Measurements from ENCODE around the gene UACA.
"Not testable (repeated sequence)": the region's sequence is repeated elsewhere in the genome, so short reads cannot be mapped to it uniquely, and the experiment has no call there.

The UACA gene

DNA sequence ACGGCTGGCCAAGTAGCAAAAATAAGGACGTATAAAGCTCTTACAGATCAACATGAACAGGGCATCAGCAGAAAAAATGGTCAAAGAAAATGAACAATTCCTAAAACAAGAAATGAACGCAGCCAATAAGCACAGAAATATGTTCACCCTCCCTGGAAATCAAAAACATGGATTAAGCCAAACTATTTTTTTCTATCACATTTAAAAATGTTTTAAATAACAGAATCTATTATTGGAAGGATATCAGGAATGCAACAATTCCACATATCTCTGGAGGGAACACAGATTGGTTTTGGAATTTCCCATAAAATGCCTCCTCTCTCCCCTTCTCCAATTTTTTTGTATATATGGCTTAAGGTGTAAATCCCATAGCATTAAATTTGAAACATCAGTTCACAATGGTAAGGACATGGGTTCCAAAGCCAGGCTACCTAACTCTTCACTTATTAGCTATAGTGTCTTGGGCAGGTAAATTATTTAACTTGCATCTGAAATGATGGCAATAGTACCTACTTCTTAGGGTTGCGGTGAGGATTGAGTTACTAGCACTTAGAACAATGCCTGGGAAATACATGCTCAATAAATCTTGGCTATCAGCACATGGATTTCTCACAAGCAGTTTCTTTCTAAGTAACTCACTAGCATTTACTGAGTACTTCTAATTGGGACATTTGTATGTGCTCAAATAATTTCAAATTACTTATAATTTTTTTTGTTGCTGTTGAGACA, 10.1 kb downstream of the UACA start:
- no peak for DNase-seq

DNA sequence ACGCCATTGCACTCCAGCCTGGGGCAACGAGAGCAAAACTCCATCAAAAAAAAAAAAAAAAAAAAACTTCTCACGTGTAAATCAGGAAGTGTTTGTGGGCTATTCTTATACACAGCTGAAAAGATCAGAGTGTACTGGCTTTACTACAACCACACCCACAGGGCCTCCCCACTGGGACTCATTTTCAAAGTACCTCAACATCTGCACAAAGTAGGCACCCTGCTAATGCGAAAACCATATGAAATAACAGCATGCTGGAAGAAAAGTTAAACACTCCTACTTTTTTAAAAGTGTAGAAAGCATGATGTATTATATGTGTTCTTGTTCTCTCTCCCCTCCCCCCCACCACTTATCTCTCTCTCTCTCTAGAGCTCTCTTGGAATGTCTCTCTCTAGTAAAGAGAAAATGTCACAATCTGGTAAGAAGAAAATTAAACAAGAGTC, 11.1 kb downstream of the UACA start:
- DNase-seq, result no peak

DNA sequence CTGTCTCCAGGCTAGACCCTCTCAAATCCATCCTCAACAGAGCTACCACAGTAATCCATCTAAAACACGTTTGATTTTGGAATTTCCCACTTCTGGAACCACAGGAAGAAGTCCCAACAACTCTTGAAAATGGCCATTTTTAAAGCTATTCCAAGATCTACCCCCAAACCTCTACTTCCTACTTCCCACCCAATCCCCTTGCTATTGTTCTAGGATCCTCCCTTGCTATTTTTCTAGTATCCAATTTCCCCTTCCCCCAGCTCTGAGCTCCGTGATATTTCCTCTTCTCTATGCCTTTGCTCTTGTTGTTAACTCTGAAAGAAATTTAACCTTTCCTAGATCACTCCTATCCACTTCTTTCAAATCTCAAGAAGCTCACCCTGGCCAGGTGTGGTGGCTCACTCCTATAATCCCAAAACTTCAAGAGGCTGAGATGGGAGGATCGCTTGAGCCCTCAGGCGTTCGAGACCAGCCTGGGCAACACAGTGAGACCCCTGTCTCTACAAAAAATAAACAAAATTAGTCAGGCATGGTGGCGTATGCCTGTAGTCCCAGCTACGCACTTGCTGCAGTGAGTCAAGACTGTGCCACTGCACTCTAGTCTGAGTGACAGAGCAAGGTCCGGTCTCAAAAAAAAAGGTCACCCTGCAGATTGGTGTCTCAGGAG, 13.0 kb downstream of the UACA start:
- no peak for DNase-seq

DNA sequence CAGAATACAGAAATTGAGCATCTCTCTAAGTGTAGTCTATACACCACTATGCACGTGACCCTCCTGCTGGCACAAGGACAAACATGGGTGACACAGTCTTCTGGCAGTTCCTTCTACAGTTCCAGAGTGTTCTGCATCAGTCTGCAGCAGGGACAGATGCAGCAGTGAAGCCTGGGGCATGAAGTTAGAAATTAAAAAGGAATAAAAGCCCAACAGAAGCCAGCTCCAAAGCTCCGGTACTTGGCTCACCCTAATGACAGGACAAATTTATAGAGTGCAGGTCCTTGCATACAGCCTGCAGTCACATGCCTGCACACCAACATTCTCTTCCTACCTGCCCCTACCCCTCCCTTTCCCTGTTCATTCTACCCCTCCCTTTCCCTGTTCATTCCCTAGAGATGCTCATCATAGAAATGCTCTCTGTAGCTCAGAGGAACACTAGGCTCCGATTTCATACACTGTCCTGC, 15.0 kb downstream of the UACA start:
- DNase-seq, result no peak

DNA sequence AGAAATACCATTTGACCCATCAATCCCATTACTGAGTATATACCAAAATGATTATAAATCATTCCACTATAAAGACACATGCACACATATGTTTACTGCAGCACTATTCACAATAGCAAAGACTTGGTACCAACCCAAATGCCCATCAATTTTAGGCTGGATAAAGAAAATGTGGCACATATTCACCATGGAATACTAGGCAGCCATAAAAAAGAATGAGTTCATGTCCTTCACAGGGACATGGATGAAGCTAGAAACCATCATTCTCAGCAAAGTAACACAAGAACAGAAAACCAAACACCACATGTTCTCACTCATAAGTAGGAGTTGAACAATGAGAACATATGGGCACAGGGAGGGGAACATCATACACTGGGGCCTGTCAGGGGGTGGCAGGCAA, 16.8 kb downstream of the UACA start:
- DNase-seq, result not testable (repeated sequence)

DNA sequence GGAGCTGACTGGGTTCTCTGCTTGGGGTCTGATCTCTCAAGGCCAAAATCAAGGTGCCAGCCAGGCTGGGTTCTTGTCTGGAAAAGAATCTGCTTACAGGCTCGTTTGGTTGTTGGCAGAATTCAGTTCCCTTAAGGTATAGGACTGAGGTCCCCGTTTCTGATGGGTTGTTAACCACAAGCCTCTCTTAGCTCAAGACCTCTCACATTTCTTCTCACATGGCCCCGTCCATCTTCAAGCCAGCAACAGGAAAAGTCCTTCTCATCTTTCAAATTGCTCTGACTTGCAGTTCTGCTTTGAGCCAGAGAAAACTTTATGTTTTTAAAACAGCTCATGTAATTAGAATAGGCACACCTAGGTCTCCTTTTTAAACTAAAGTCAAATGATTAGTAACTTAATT, 20.4 kb downstream of the UACA start:
- no peak for DNase-seq

DNA sequence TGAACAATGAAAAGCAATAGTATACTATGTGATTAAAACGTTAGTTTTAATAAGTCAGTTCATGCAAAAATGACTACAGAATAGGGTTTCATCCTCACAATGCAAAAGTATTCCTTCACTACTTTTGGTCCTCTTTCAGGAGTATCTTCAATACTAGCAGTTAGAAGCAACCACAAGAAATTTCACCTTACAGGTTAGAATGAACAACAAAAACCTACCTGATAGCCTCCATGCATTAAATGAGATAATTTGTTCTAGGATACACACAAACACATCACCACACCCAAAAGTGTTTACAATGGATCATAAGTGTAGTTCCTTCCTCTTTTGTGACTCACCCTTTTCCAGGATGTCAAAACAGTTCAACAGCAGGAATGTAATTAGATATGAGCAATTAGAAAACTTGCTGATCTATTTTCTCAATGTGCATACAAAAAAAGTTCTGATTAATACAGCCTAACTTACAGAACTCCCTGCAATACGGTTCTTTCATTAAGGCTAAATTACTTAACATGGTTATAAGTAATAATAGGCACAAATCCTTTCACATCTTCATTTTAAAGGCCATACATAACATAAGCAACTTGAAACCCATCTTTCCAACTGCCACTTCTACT, 21.6 kb downstream of the UACA start:
- DNase-seq, result no peak

DNA sequence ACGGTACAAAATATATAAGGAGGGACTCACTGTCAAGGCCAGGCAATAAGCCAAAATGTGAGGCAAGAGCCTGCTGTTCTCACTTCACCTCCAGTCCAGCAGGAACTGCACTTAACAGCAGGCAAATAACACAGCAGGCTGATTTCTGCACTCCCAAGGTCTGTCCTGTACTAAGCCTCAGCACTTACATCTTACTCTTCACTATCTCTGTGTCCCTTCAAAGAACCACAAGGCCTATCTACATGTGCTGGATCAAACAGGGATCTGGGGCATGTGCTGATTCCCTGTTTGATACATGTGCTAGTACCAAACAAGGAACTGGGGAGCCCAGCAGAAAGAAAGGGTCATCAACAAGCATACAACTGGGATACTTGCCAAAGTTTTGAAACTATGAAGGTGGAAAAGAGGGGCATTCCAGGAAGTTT, 22.2 kb downstream of the UACA start:
- no peak for DNase-seq

DNA sequence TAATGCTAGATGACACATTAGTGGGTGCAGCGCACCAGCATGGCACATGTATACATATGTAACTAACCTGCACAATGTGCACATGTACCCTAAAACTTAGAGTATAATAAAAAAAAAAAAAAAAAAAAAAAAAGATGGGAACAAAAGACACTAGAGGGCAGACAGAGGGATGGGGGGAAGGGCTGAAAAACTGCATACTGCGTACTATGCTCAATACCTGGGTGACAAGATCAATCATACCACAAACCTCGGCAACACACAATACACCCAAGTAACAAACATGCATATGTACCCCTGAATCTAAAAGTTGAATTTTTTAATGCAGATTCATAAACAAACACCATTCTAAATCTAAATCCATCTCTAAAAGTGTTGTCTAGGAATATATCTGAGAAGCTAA, 28.3 kb downstream of the UACA start:
- not testable (repeated sequence) for DNase-seq

DNA sequence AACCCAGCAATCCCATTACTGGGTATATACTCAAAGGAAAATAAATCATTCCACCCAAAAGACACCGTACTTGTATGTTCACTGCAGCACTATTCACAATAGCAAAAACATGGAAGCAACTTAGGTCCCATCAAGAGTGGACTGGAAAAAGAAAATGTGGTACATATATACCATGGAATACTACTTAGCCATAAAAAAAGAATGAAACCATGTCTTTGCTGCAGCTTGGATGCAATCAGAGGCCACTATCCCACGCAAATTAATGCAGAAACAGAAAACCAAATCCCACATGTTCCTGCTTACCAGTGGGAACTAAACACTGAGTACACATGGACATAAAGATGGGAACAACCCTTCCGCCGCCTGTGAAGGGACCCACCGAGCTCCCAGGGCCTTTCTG, 34.2 kb downstream of the UACA start:
- DNase-seq, result no peak

DNA sequence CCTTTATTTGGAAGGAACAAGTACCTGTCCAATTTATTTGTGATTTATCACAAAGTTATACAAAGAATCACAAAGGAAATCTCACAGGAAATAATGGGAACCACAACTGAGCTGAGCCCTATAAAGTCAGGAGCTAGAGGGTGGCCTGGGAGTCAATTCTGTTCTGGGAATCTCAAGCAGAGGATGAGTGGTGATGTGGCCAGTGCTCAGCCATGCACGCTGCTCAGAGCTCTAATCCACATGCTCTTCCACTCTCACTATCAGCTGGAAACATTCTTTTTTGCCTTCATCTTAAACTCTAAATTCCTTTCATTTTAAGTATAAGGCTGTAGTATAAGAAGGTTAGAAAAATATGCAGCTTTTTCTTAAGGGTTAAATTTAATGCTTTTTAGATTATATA, 36.6 kb downstream of the UACA start:
- DNase-seq, result no peak

DNA sequence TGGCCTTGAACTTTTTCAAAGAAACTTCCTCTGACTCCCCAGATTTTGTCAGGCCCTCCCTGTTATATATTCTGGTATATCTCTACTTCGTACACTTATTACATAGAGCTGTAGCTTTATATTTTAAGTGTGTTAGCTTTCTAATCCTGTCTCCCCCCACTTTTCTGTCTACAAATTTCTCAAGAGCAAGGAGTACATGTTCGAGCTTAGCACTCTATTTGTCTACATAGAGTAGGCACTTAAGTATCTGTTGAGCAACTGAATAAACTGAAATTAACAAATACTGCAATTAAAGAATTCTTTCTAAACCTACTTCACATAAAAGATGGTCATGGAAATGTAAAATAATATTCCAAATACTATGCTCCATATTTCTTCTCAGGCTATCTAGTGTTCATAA, 39.4 kb downstream of the UACA start:
- DNase-seq, result no peak

DNA sequence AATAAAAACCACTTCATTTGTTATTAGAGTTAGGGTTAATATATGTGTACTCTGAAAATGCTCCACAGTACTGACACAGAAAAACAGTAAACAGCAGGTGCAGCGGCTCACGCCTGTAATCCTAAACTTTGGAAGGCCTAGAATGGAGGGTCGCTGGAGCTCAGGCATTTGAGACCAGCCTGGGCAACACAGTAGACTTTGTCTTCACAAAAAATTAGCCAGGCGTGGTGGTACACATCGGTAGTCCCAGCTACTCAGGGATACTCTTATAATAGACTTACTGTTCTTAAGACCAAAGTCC, 40.3 kb downstream of the UACA start:
- DNase-seq, result no peak

DNA sequence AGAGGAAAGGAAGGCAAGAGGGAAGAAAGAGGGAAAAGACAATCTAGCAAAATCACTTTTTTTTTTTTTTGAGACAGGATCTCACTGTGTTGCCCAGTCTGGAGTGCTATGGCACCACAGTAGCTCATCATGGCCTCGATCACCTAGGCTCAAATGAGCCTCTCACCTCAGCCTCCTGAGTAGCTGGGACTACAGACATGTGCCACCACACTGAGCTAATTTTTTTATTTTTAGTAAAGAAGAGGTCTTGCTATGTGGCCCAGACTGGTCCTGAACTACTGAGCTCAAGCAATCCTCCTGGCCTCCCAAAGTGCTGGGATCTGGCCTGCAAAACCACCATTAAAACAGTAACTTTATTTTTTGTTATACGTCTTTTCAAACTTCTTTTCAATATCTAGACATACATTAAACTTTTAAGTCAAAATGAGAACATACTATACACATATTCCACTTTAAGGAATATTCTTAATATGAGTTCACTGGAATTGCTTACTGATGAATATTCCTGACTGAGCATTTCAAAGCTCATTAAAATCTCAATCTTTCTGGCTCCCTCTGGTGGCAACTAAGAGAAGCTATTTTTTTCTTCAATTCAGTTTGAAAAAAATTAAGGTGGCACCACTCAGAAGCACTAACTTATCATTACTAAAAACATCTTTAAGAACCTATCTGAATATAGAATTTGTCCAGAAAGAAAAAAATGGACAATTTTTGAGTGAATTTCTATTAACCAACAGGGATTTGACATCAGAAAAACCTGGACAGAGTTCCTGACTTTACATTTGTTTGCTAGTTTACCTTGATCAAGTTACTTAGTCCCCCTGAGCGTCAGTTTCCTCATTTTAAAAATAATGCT, 40.9 kb downstream of the UACA start:
- peak; percentile 43 for DNase-seq

DNA sequence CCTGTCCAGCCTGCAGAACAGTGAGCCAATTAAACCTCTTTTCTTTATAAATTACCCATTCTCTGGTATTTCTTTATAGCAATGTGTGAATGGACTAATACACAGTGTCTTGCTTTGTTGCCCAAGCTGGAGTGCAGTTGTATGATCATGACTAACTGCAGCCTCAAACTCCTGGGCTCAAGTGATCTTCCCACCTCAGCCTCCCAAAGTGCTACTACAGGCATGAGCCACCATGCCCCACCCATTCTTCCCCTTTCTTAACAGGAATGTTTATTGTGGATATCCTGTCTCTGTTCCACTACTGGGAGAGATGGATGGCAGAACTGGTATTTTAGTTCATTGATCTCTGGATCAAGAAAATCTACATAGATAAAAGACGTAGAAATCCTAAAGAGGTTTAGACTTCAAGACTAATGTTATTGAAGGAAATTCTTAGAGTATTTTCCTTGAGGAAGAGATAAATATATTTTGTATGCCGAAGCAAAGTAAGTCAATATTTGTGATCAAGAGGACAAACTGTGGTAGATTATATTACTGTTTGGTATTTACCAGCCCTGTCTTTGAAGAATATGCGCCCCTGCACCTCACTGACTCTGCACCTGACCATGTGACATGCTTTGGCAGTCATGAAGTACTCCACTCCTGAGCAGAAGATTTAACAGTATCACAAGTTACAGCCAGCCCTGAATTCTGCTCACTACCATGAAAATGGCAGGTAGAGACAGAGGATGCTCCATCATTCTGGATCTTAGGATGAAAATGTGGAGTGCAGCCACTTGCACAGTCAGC, 42.9 kb downstream of the UACA start:
- DNase-seq, result no peak

DNA sequence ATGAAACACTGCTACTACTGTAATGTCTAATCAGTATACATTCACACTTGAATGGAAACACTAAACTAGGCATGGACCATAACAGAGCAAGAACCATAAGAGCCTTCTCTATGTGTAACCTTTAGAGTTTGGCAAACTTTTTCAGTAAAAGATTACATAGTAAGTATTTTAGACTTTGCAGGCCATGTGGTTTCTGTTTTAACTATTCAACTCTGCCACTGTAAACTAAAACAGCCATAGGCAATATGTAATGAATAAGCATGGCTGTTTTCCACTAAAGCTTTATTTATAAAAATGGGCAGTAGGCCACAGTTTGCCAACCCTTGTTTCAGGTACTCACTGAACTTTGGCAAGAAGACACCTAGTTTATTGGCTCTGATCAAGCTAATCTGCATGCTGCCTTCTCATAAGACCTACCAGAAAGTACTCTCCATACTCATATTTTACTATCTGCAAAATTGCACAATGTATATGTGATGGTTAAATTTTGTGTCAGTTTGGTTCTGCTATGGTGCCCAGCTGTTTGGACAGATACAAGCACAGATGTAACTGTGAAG, 46.0 kb downstream of the UACA start:
- DNase-seq, result no peak

DNA sequence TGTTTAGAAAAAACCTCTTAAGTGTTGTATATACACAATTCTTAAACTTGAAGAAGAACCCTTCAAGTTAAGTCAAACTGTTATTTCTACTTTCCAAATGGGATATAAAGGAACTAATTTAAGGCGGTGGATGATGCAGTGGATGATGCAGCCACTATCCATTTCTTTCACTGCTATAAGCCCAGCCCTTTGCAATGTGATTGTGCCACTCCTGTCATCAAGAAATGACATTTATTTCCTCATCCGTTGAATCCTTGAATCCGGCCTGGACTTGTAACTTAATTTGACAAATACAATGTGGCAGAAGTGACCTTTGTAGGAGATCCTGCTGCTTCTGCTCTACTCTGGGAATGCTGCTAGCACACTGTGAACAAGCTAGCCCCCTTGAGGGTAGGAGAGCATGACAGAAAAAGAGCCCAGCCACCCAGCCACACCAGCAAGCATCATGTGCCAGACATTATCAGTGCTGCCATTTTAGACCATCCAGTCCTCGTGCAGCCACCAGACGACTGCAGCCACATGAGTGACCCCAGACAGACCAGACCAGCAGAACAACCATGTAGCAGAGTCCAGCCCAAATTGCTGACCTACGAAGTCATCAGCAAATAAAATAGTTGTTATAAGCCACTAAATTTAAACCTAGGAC, 47.4 kb downstream of the UACA start:
- no peak for DNase-seq

DNA sequence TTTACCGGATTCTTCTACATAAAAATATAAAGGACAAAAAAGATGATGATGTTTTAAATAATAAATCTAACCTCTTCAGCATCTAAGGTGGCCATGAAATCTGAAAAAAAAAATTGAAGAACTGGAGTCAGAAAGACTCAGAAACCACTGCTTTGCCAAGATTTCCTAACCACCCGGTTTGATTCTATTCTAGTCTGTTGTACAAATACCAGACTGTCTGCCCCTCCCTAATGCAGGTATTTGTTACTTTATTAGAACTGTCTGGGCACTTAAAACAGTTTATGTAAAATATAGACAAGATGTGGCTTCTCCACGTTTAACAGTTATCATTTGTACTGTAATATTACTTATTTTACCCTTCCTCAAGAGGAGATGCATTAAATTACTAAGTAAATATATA, 48.8 kb downstream of the UACA start:
- no peak for DNase-seq

DNA sequence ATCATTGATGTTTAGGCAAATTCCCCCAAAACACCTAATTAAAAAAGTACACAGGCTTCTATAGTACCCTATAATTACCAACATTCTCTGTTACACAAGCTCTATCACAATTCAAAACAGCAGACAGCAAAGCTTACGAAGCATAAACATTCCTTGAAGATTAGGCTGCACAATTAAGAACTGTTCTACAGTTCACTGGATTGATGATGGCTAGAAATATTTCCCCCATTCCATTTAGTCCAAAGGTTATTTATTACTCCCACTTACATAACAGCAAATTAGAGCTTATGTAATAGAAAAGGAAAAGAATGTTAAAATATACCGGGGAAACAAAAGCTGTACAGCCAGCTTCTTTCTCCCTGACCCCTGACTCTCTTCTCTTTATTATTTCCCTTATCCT, 49.3 kb downstream of the UACA start:
- no peak for DNase-seq

DNA sequence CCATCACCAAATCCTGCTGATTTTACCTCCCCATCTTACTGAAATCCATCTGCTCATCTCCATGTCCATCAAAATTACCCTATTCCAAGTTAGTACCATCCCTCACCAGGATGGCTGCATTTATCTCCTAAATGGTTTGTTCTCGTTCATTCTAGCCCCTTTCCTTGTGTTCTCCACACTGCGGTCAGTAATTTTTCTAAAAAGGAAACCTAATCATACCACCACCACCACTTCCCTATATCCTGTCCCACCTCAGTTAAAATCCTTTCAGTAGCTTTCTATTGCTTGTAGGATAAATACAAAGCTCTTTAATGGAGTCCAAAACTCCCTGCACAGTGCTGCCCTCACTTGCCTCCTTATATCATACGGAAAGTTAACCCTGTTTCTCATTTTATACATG, 51.1 kb downstream of the UACA start:
- DNase-seq, result no peak

DNA sequence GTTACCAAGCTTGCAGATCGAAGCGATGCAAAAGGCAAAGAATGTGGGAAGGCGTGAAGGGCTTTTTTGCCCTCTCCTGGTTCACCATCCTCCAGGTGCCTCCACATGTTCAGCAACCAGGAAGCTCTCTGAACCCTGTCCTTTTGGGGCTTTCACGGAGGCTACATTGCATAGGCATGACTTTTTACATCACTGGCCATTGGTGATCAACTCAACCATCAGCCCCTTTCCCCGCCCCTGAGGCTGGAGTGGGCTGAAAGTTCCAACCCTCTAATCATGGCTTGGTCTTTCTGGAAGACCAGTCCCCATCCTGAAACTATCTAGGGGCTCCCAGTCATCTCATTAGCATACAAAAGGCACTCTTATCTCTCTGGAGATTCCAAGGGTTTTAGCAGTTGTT, 52.6 kb downstream of the UACA start:
- no peak for DNase-seq

DNA sequence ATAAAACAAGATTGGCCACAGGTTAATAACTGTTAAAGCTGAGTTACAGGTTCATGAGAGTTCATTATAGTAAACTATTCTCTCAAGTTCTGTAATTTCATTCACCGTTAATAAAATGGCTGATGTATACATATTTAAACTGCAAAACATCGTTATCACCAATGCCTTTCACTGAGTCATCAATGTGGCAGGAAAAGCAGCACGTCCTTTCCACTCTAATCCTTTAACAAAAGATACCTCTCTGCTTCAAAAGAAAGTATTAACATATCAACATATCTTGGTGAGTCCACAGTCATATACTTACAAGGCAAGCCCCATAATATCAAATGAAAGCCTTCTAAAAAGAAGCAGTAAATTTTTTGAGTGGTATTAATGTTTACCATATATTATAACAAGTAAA, 54.5 kb downstream of the UACA start:
- no peak for DNase-seq

Data from CD4-positive, alpha-beta T cell treated with Interleukin-12 subunit alpha and Interleukin-12 subunit beta, for 1 hour (primary cell).